ENCODE results near the gene ALPG.
"Not testable (repeated sequence)": the region's sequence is repeated elsewhere in the genome, so short reads cannot be mapped to it uniquely, and the experiment has no call there.

ALPG gene

GRCh38 chr2:232406556-232407310, at the start of gene ALPG:
ALPG (plus strand) TSS chr2:232406844; CDS start chr2:232406895, 51 bp downstream.
- no peak for DNase-seq (ENCODE audit: low read depth, low spot score)

GRCh38 chr2:232361646-232362045, 45.0 kb upstream of the ALPG start:
- no peak for DNase-seq (ENCODE audit: low read depth, low spot score)

GRCh38 chr2:232362174-232362900, 44.3 kb upstream of the ALPG start:
- no peak for DNase-seq (ENCODE audit: low read depth, low spot score)

GRCh38 chr2:232363064-232363783, 43.4 kb upstream of the ALPG start:
- not testable (repeated sequence) for DNase-seq (ENCODE audit: low read depth, low spot score)

GRCh38 chr2:232363784-232364615, 42.6 kb upstream of the ALPG start:
- no peak for DNase-seq (ENCODE audit: low read depth, low spot score)

GRCh38 chr2:232364806-232365594, 41.6 kb upstream of the ALPG start:
- DNase-seq (ENCODE audit: low read depth, low spot score), result not testable (repeated sequence)

- no peak for DNase-seq (ENCODE audit: low read depth, low spot score)
Measured at GRCh38 chr2:232365621-232366321, 40.9 kb upstream of the ALPG start.

- DNase-seq (ENCODE audit: low read depth, low spot score), result not testable (repeated sequence)
Measured at GRCh38 chr2:232366461-232366860, 40.2 kb upstream of the ALPG start.

- DNase-seq (ENCODE audit: low read depth, low spot score), result no peak
Measured at GRCh38 chr2:232367016-232367415, 39.6 kb upstream of the ALPG start.

- no peak for DNase-seq (ENCODE audit: low read depth, low spot score)
Measured at GRCh38 chr2:232367591-232368233, 38.9 kb upstream of the ALPG start.

- no peak for DNase-seq (ENCODE audit: low read depth, low spot score)
Measured at GRCh38 chr2:232368311-232368731, 38.3 kb upstream of the ALPG start.

GRCh38 chr2:232369126-232369951, 37.3 kb upstream of the ALPG start:
- no peak for DNase-seq (ENCODE audit: low read depth, low spot score)

GRCh38 chr2:232370007-232370406, 36.6 kb upstream of the ALPG start:
- DNase-seq (ENCODE audit: low read depth, low spot score), result not testable (repeated sequence)

- no peak for DNase-seq (ENCODE audit: low read depth, low spot score)
Measured at GRCh38 chr2:232372231-232373208, 34.1 kb upstream of the ALPG start.

- DNase-seq (ENCODE audit: low read depth, low spot score), result no peak
Measured at GRCh38 chr2:232374356-232374755, 32.3 kb upstream of the ALPG start.

GRCh38 chr2:232375164-232375563, 31.5 kb upstream of the ALPG start:
- no peak for DNase-seq (ENCODE audit: low read depth, low spot score)

- no peak for DNase-seq (ENCODE audit: low read depth, low spot score)
Measured at GRCh38 chr2:232376260-232376659, 30.4 kb upstream of the ALPG start.
